Inferior parietal cortex (tissue), 1 donor: ENCODE measurements around the gene ZBED4.
A peak's percentile ranks its signal among the peaks of the same experiment; 100 is the strongest.

Source experiments
- DNase-seq: peaks from one replicate; pipeline ENCODE4 v3.0.0-alpha.2; 2016; ENCODE audit errors: extremely low spot score

Gene ZBED4

DNA sequence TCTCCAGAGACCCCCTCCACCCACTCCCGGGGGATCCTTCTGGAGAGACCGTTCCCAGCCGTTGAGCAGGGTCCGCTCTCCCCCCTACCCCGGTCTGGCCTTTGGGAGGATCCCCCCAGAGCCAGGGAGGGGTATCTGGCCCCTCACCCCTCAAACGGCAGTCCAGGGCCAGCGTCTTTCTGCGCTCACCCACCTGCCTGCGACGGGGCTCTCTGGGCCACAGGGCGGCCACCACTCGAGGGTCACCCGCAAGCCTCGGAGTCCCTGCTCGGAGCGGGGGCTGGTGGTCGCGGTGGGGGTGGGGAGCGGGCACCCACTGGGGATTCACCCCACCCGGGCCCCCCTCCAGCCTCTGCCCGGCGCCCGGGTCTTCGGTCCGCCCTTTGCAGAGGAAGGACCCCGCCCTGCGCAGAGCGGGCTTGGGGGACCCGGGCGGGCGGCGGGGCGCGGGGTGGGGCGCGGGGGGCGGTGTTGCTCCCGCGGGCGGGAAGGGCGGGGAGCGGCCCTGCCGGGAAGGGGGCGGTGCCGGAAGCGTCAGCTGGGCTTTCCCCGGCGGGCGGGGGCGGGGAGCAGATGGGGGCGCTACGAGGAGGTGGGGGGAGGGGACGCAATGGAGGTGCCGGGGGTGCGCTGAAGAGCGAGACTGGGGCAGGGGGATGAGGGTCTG is 81.4 kb downstream of the ZBED4 start:
- no peak for DNase-seq

DNA sequence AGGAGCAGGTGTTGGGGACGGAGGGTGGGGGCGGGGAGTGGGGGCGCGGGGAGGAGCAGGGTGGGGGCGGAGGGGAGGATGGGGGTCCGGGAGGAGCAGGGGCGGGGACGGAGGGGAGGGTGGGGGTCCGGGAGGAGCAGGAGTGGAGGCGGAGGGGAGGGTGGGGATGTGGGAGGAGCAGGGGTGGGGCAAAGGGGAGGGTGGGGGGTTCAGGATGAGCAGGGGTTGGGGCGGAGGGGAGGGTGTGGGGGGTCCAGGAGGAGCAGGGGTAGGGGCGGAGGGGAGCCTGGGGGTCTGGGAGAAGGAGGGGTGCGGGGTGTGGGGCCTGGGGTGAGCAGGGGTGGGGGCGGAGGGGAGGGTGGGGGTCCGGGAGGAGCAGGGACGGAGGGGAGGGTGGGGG is 81.9 kb downstream of the ZBED4 start:
- DNase-seq: no peak

DNA sequence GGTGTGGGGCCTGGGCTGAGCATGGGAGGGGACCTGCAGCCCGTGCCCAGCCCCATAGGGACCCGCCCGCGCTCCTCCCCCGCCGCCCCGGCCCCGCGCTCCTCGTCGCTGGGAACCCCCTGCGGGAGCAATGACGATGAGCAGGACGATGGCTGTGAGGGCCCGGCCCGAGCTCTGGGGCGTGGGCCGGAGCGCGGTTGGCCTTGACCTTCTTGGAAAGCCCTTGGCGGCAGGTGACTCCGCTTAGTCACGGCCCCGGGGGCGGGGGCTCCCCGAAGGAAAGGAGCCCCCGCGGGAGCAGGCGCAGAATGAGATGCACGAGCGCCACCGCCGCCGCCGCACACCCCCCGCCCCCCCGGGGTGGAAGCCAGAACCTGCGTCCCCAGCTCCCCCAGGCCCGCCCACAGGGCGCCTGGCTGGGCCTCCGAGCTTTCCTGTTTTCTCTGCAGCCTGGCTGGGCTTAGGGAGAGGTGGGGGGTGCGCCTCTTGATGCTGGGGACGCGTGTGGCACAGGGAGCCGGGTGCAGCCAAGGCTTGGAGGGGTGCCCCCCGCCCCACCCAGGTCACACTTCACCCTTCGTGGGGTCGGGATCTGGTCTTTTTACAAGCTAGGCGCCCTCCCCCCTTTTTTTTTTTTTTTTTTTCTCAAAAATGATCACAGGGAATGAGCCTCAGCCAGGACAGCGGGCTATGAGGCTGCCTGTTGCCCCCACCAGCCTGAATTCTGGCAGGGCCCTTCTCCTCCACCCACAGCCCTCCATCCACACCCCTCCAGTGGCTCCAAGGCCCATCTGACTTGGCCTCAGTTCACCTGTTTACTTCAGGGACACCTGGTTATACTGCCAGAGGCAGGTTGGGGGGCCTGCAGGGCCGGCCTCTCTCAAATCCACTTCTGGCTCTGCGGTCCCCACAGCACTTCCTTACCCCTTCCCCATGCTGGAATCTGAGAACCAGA is 82.7 kb downstream of the ZBED4 start:
- DNase-seq: peak; percentile 52

DNA sequence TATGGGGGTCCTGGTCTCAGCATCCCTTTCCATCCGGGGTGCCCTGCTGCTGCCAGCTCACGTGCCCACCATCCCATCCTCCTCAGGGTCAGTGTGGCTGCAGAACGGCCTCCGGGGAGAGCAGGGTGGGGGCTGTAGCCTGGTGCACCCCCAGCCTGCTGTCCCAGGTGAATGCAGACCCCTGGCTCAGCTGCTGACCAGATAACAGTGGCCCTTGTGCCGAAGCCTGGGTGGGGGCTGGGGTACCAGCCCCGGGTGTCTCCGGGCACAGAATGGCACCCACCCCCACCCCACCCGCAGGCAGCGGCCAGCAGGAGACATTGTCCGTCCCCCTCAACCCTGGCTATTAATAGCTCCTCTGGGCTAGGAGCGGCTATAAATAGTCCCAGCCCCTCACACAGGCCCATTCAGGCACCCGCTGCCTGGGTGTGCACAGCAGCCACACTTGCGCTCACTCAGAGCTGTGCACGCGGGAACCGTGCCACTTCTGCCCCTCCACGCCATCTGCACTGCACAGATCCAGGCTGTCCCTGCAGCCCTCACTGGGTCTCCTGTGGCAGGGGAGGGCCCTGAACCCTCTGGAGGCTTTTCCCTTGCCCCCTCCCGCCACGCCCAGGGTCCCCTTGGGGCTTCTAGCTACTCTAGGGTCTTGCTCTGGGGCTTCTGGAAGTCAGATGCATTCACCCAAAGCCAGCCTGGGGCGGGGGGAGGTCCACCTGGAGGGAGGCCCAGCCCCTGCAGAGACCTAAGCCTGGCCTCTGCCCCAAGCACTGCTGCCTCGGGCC is 83.5 kb downstream of the ZBED4 start:
- DNase-seq: peak; percentile 60

DNA sequence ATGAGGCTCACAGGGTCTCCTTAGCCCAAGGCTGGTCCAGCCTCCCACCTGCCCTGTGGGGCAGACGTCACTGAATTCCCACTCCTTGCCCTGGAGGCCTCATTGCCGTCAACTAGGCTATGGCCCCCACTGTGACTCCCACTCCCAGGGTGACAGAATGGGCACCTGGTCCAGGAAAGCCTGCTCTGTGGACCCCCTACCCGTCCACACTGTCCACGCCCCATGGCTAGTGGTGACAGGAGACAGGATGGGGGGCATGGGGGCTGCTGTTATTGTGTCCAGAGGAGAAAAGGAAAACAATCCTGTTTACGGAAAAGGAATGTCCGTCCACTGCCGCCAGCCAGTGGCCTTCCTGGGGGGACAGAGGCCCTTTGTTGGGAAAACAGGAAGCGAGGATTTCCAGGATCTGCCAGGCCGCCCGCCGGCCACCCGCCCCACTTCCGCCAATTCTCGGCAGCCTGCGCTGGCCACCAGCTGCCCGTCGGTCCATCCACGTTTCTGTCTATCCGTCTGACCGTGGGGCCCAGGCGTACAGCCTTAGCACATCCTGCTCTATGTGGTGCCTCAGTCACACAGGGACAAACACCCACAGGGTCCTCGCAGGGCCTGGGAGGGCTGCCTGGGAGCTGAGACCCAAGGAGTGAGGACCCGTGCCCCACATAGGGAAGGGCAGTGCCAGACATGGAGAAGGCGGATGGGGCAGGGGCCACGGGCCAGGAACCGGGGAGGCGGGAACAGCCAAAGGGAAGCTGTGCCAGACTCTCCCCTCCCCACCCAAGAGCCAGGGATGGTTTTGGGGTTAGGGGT is 84.3 kb downstream of the ZBED4 start:
- peak; percentile 25 for DNase-seq

DNA sequence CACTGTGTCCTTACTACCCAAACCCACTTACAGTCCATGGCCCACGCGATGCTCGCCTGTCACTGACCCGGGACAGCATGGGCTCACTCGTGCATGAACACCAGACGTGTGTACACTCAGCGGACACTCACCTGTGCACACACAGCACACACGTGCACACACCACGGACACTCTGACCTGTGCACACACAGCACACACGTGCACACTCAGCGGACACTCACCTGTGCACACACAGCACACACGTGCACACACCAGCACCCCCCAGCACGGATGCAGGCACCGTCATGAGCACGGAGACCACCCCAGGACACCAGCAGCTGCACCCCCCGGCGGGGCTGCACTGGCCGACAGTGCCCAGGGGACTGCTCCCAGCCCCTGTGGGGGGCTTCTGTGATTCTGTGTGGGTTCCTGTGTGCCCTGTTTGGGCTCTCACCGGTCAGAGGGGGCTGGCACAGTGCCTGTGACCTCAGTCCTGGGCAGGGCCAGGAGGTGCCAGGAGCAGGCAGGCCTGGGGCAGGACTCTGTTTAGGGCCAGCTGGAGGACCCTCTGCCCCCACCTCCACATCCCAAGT is 85.0 kb downstream of the ZBED4 start:
- no peak for DNase-seq
